GM21825 (cell line): ENCODE results near the gene C1orf174.
A peak's percentile ranks its signal among the peaks of the same experiment; 100 is the strongest.

Experiments used
- ATAC-seq: cut with Tn5 transposase; IDR thresholded peaks from one replicate; pipeline ENCODE4 v1.9.1; 2021; ENCODE audit warnings: mild to moderate bottlenecking, moderate library complexity; ENCODE audit not compliant: unreplicated experiment

C1orf174 gene

DNA sequence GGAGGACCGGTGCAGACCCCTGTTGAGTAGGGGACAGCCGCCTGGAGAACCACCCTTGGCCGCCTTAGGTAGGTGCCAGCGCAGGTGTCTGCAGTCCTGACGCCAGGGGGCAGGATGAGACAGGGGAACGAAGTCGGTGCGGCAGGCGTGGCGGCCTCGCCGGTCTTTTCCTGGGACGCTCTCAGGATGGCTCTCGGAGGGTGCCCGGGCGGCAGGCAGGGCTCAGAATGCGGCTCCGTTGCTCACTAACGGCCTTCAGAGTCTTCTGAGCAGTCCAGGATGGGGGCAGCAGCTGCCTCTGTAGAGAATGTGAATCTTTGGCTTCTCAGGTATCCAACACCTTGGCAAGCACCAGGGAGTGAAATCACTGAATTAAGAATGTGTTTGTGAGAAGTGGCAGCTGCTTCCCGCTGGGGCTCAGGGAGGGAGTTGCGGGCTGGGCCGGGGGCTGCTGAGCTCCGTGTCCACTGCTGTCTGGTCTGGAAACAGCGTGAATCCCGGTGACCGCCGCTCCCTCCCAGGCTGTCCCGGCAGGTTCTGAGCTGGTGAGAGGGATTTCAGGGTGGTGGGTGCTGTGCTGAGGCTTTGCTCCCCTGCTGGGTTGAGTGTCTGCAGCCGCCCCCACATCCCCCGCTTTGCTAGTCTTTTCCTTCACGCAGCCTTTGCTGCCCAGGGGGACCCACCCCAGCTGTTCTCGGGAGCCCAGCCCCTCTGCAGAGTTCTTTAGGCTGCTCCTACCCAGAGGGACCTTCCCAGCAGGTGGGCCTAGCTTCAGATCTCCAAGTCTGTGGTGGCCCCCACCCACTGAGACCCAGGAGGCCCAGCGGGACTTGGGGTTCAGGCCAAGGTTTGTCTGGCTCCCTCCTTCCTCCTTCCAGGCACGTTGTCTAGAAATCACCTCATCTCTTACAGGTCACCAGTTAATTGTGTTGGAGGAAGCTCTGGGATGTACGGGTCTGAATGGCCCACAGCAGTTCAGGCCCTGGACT, 11.1 kb upstream of the C1orf174 start:
- ATAC-seq = peak; percentile 46

DNA sequence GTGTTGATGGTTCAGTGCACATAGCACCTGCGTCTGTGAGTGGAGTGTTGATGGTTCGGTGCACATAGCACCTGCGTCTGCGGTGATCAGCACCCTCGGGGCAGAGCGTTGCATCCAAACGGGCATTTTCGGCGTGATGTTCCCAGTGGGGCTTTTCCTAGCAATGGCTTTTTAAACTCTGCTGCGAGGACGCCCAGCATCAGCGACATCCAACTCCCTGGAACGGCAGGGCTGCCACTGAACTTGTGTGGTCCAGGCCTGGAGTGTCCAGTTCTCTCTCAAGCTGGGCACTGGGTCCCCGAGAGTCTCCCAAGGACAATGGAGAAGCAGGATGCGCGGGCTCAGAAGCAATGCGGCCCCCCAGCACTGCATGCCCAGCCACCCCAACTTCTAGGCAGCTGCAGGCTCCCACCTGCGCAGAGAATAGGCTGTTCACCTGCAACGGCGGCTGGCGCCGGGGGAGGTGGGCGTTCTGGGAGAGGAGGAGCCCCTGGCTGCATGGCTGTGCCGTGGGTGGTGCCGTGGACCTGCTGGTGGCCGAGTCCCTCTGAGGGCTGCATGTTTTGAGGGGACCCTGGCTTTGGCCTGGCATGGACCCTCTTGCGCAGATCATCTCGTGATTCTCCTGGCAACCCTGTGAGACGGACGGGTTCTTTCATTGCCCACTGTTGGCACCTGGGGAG, 10.1 kb upstream of the C1orf174 start:
- no peak for ATAC-seq

GRCh38 chr1:3909615-3910014, 9.5 kb upstream of the C1orf174 start:
- ATAC-seq = no peak

- no peak for ATAC-seq
Measured at GRCh38 chr1:3908886-3909517, 8.9 kb upstream of the C1orf174 start.

- ATAC-seq = no peak
Measured at GRCh38 chr1:3907621-3908165, 7.6 kb upstream of the C1orf174 start.

DNA sequence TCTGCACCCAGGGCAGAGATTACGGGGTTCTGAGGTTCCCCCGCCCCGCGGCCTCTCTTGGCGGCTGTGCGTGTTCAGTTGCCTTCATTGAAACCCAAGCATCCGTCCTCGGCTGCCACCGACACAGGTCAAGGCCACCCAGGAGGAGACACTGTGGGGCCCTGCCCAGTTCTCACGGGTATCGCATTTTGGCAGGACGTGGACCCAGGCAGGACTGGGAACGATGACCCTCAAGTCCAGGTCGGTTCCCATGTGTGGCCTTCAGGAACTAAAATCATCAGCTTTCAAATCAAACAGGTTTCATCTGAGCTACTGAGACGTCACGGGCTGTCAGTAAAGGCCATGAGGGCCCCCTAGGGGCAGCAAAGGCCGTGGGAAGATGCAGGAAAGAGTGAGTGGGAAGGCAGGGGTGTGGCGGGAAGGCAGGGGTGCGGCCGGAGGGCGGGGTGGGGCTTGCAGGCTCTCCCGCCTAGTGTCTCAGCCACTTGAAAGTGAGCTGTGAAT, 7.0 kb upstream of the C1orf174 start:
- no peak for ATAC-seq

DNA sequence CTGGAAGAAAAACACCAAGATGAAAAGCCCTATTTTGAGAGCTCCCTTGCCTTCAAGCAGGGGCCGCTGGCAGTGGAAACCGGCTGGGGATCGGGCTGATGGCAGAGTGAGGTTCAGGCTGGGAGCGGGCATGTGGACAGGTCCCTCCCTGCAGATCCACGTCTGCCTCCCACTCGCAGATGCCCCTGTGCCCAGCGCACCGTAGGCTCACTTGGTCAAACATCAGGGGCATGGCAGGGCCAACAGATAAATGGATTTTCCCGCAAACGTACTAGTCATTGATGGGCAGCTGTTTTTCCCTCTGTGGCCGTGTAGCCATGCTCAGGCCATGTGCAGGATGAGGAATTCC, 6.6 kb upstream of the C1orf174 start:
- ATAC-seq = no peak

DNA sequence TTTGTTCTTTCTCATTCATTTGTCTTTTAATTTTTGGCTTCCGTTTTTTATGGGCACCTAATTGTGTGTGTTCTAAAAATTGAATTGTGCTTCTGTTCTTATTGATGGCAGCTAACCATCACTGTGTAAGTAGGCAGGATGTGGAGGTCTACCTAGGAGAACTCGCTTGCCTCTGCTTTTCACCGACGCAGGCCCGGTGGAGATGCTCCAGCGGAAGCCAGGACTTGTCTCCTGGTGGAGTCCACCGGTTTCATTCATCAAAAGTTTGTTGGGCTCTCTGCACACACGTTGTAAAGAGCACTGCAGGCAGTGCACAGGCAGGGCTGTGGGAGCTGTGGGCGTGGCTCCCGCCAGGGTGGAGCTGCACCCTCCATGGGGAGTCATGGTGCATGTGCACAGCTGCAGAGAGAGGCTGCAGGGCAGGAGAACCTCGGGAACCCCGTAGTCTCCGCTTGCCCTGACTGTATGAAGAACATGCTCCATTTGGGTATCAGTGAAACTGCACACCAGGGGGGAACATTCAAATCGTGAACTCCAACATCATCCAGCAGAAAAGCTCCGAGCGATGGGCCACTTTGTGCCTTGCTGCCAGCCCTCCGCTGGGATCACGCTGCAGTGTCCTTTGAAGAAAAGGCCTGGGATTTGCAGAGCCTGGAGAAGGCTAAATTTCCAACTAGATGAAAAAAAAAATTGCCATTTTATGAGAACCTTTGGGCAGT, 6.0 kb upstream of the C1orf174 start:
- ATAC-seq = no peak

- no peak for ATAC-seq
Measured at GRCh38 chr1:3905266-3905952, 5.3 kb upstream of the C1orf174 start.

GRCh38 chr1:3904843-3905185, 4.7 kb upstream of the C1orf174 start:
- no peak for ATAC-seq

- ATAC-seq = no peak
Measured at GRCh38 chr1:3904006-3904842, 4.2 kb upstream of the C1orf174 start.

DNA sequence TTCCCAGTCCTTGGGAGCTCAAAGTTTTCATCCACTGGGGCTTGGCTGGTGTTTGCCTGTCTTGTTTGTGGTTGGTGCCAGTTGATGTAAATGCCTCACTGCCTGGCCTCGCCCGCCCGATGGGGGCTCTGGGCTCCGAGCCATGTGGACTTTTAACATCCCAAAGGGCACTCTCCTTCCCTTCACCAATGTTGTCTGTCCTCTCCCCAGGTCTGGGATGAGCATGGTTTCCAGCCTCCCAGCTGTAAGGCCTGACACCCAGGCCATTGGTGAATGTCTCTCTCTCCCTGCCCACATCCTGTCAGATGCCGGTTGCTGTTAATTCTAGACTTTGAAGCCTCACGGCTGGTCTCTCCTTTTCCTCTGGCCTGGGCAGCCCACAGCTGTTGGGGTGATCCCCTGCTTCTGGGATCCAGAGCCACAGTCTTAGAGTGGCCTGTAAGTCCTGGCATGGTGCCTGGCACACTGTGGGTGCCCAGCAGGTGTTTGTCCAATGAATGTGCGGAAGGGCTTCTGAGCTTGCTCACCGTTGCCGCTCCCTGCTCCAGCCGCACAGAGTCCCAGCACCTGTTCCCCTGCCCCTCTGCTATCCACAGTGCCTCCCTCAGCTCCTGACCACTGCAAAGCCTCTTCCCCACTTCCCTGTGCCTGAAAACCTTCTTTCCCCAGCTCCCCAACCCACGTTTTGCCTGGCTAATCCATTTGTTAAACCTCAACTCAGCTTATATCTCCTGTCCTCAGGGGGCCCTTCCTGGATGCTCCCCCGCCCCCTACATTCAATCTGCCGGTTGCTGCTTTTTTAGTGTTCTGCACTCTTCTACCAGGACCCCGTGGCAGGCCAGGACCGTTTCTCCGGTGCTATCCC, 3.3 kb upstream of the C1orf174 start:
- no peak for ATAC-seq

DNA sequence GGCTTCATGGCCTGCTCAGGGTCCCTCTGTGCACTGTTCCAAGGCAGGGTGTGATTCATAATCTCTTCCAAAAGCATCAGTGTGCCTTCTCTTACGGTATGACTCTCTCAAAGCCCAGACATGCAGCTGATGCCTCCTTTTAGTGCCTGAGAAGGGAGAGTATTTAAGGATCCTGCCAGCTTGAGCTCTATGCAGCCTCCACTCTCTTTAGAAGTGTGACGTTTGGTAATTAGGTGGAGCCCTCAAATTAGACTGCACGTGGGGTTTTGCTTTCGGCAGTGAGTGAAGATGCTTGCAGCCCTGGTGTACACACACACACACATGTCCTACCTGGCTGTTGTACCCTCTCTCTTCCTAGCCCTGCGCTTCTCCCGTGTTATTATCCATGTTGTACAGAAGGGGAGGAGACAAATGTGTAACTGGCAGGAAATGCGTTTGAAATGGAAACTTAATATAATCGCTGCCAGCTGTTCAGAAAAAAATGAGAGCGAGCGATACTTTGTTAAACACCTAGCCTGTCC, 2.6 kb upstream of the C1orf174 start:
- ATAC-seq = no peak

- ATAC-seq = no peak
Measured at GRCh38 chr1:3902111-3902511, 2.0 kb upstream of the C1orf174 start.

DNA sequence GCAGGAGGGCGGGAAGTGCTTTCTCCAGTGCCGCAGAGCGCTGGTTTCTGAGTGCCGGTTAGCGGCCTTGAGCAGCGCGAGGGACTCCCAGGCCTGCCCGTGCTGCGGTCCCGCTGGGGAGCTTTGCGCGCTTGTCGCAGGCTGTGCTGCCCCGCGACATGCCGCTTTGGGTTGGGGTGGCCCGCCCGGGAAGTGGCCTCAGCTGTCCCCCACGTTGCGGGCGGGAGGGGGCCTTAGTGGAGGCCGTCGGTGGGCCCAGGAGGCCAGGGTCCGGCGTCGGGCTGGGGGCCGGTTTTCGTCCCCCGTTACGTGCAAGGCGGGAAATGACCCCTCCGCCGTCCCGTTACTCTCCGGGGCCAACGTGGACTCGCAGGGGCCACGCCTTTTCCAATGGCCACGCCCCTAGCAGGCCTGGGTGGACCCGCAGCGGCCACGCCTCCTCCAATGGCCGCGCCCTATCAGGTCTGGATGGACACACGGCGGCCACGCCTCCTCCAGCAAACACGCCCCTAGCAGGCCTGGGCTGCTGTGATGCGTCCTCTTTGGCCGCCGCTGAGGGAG, 977 bp upstream of the C1orf174 start:
- peak; percentile 55 for ATAC-seq

GRCh38 chr1:3899754-3900149, 320 bp downstream of the C1orf174 start:
- peak; percentile 13 for ATAC-seq

DNA sequence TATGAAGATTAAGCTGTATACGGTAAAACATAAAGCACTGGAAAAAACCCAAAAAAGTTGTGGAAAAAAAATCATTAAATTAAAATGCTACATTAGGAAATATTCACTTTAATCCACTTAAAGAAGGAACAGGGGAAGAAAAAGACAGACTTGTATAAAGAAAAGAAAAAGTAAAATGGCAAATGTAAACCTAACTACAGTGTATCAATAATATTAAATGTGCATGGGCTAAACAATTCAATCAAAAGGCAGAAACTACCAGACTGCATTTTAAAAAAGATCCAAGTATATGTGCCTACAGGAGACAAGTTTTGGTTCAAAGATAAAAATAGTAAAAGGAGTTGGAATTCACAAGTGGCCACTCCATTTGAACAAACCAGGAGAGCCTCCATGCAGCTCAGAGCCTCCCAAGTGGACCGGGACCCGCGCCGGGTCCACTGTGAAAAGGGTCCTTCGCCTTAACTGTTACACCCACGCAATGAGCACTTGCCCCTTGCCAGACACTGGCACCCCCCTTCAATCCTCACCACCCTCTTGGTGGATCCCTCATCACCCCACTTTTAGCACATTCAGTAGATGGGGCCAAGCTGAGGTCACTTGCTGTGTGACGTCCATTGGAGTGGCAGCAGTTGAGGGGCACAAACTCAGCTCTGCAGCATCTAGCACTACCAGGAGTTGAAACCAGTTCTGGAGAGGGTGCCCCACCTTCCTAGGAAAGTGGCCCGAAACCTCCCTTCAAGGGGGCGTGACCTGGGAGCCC, 898 bp downstream of the C1orf174 start:
- no peak for ATAC-seq
